ENCODE data around the gene SLC25A1. TPM values are rescaled to one million over a fixed set of nuclear protein-coding genes. Genes with fewer than 3 reads are reported as not detected.
"Not testable (repeated sequence)": the region's sequence is repeated elsewhere in the genome, so short reads cannot be mapped to it uniquely, and the experiment has no call there.

The SLC25A1 gene
- total RNA-seq, 1 experiment from 2014 or later: 188 TPM

GRCh38 chr22:19169002-19169946 is 9.3 kb downstream of the SLC25A1 start:
- H3K4me3 ChIP-seq (ENCODE audit: insufficient read depth, low read depth, low read length): peak overlapping the region; percentile 23
- H3K27me3 ChIP-seq (ENCODE audit: control insufficient read depth, insufficient read depth, low read length): peaks cover 47% of the 10 kb centered on the region
- DNase-seq: peak; percentile 80
- peaks cover 2% of the 10 kb centered on the region for H3K36me3 ChIP-seq (replicated peaks; ENCODE audit: control insufficient read depth, insufficient read depth, low read length)

GRCh38 chr22:19168088-19168890 is 10.2 kb downstream of the SLC25A1 start:
- no peak overlapping the region for H3K4me3 ChIP-seq (ENCODE audit: insufficient read depth, low read depth, low read length)
- peak; percentile 67 for DNase-seq
- peaks cover 1% of the 10 kb centered on the region for H3K36me3 ChIP-seq (replicated peaks; ENCODE audit: control insufficient read depth, insufficient read depth, low read length)

GRCh38 chr22:19167106-19167869 is 11.2 kb downstream of the SLC25A1 start:
- Histone ChIP-seq H3K27me3 (ENCODE audit: control insufficient read depth, insufficient read depth, low read length) (peaks cover 47% of the 10 kb centered on the region), H3K4me3 (ENCODE audit: insufficient read depth, low read depth, low read length) (no peak overlapping the region), H3K36me3 (replicated peaks; ENCODE audit: control insufficient read depth, insufficient read depth, low read length) (no peaks in the 10 kb centered on the region)
- DNase-seq: no peak

More at GRCh38 chr22:19168088-19168890, 10.2 kb downstream of the SLC25A1 start:
- H3K27me3 ChIP-seq (ENCODE audit: control insufficient read depth, insufficient read depth, low read length): peaks cover 47% of the 10 kb centered on the region

- no peaks in the 10 kb centered on the region for H3K36me3 ChIP-seq (replicated peaks; ENCODE audit: control insufficient read depth, insufficient read depth, low read length)
- H3K4me3 ChIP-seq (ENCODE audit: insufficient read depth, low read depth, low read length): no peak overlapping the region
- no peak for DNase-seq
- peaks cover 47% of the 10 kb centered on the region for H3K27me3 ChIP-seq (ENCODE audit: control insufficient read depth, insufficient read depth, low read length)
Measured at GRCh38 chr22:19166421-19166820, 12.1 kb downstream of the SLC25A1 start.

GRCh38 chr22:19164425-19164824 is 14.1 kb downstream of the SLC25A1 start:
- Histone ChIP-seq H3K36me3 (replicated peaks; ENCODE audit: control insufficient read depth, insufficient read depth, low read length) (no peaks in the 10 kb centered on the region), H3K27me3 (ENCODE audit: control insufficient read depth, insufficient read depth, low read length) (peaks cover 29% of the 10 kb centered on the region), H3K4me3 (ENCODE audit: insufficient read depth, low read depth, low read length) (no peak overlapping the region)
- no peak for DNase-seq

GRCh38 chr22:19158649-19159048 is 19.9 kb downstream of the SLC25A1 start:
- not testable (repeated sequence) for H3K27me3 ChIP-seq (ENCODE audit: control insufficient read depth, insufficient read depth, low read length); DNase-seq; H3K36me3 ChIP-seq (replicated peaks; ENCODE audit: control insufficient read depth, insufficient read depth, low read length); H3K4me3 ChIP-seq (ENCODE audit: insufficient read depth, low read depth, low read length)

- peaks cover 27% of the 10 kb centered on the region for H3K27me3 ChIP-seq (ENCODE audit: control insufficient read depth, insufficient read depth, low read length)
- not testable (repeated sequence) for H3K4me3 ChIP-seq (ENCODE audit: insufficient read depth, low read depth, low read length); H3K36me3 ChIP-seq (replicated peaks; ENCODE audit: control insufficient read depth, insufficient read depth, low read length); DNase-seq
Measured at GRCh38 chr22:19156109-19156508, 22.4 kb downstream of the SLC25A1 start.

- no peaks in the 10 kb centered on the region for H3K36me3 ChIP-seq (replicated peaks; ENCODE audit: control insufficient read depth, insufficient read depth, low read length)
- H3K27me3 ChIP-seq (ENCODE audit: control insufficient read depth, insufficient read depth, low read length): peaks cover 55% of the 10 kb centered on the region
- H3K4me3 ChIP-seq (ENCODE audit: insufficient read depth, low read depth, low read length): no peak overlapping the region
- no peak for DNase-seq
Measured at GRCh38 chr22:19152942-19153883, 25.3 kb downstream of the SLC25A1 start.

GRCh38 chr22:19151329-19152191 is 27.0 kb downstream of the SLC25A1 start:
- H3K4me3 ChIP-seq (ENCODE audit: insufficient read depth, low read depth, low read length): no peak overlapping the region
- H3K27me3 ChIP-seq (ENCODE audit: control insufficient read depth, insufficient read depth, low read length): peaks cover 71% of the 10 kb centered on the region
- DNase-seq: no peak
- H3K36me3 ChIP-seq (replicated peaks; ENCODE audit: control insufficient read depth, insufficient read depth, low read length): no peaks in the 10 kb centered on the region

GRCh38 chr22:19150482-19151328 is 27.8 kb downstream of the SLC25A1 start:
- DNase-seq: peak; percentile 77

GRCh38 chr22:19149991-19150390 is 28.5 kb downstream of the SLC25A1 start, which contains the start of gene GSC2:
GSC2 (minus strand) TSS chr22:19150292; CDS start chr22:19150283, 9 bp downstream.
- Histone ChIP-seq H3K4me3 (ENCODE audit: insufficient read depth, low read depth, low read length) (peak within 1 kb of the TSS; percentile 43), H3K27me3 (ENCODE audit: control insufficient read depth, insufficient read depth, low read length) (peaks cover 72% of the 10 kb centered on the region), H3K36me3 (replicated peaks; ENCODE audit: control insufficient read depth, insufficient read depth, low read length) (no peaks in the 10 kb centered on the region)
- peak; percentile 86 for DNase-seq

More at GRCh38 chr22:19150482-19151328, 27.8 kb downstream of the SLC25A1 start:
- H3K36me3 ChIP-seq (replicated peaks; ENCODE audit: control insufficient read depth, insufficient read depth, low read length): no peaks in the 10 kb centered on the region
- peaks cover 73% of the 10 kb centered on the region for H3K27me3 ChIP-seq (ENCODE audit: control insufficient read depth, insufficient read depth, low read length)
- no peak overlapping the region; the same call in 1 of the 2 replicates for H3K4me3 ChIP-seq (ENCODE audit: insufficient read depth, low read depth, low read length)
